Ovary (tissue), 9 donors: ENCODE results near the gene NAALADL2. TPM values are rescaled to one million over a fixed set of nuclear protein-coding genes. Genes with fewer than 3 reads are reported as not detected.

Experiments used
- DNase-seq, 5 donors: peaks; one replicate each; pipeline ENCODE4 v3.0.0-alpha.2; 2019 to 2020
- H3K27ac ChIP-seq, 2 donors: fragments of 200-600 bp; one replicate each; pipeline versions ENCODE4 v1.5.1 to v1.8.0; 2019 to 2022
- H3K27me3 ChIP-seq: fragments of 200-600 bp; one replicate; pipeline ENCODE4 v1.8.0; 2022
- H3K36me3 ChIP-seq: fragments of 200-600 bp; sonication (generic); one replicate; pipeline ENCODE4 v1.5.1; 2019
- H3K4me1 ChIP-seq: one replicate; pipeline ENCODE4 v1.8.1; 2013; ENCODE audit warnings: mild to moderate bottlenecking, moderate library complexity; ENCODE audit not compliant: insufficient read depth
- H3K4me3 ChIP-seq: fragments of 200-600 bp; sonication (generic); one replicate; pipeline ENCODE4 v1.5.1; 2017
- H3K9me3 ChIP-seq, 2 donors: fragments of 200-600 bp in 1 of 2; sonication (generic) in 1 of 2; one replicate each; pipeline versions ENCODE4 v1.5.1 to v1.8.1; 2013 to 2019; ENCODE audit warnings: mild to moderate bottlenecking in 1 of 2, moderate library complexity in 1 of 2
- CTCF ChIP-seq, 3 donors: fragments of 450-650 bp in 2 of 3; fragments of 200-600 bp in 1 of 3; IDR thresholded peaks; one replicate each; pipeline versions ENCODE4 v1.5.1 to v1.8.0; 2016 to 2022; ENCODE audit warnings: antibody characterized with exemption in 3 of 3, mild to moderate bottlenecking in 1 of 3
- EP300 ChIP-seq: sonication (generic); formaldehyde crosslinking; IDR thresholded peaks from one replicate; pipeline ENCODE4 v1.6.1; 2017; ENCODE audit warnings: antibody characterized with exemption
- POLR2A ChIP-seq: fragments of 450-650 bp; IDR thresholded peaks from one replicate; pipeline ENCODE4 v1.6.1; 2017; ENCODE audit warnings: antibody characterized with exemption, mild to moderate bottlenecking, moderate library complexity
- whole genome bisulfite sequencing, 3 donors: extraction: QIAGEN DNeasy Blood & Tissue Kit in 1 of 3; methylation state at CpG; one replicate each; pipeline versions ENCODE4 v1.1.5 to v1.1.7; 2013 to 2017; 5-methylcytosine and 5-hydroxymethylcytosine counted together
- intact Hi-C, 4 donors: fragments of 100-400 bp; cut with DNase I; formaldehyde crosslinking; loops; one replicate each; pipeline versions ENCODE4 v1.11.0 to v1.15.1; 2022 to 2023
- polyA plus RNA-seq, 2 donors: library from polyadenylated mRNA; stranded (reverse); fragments of 200-250 nt in 1 of 2; fragments of 350-450 nt in 1 of 2; fragmentation: Illumina TruSeq in 1 of 2; extraction: RNeasy Lipid Tissue Mini Kit (QIAGEN cat#74804) in 1 of 2; gene quantifications; one replicate each; pipeline ENCODE4 v1.2.3, GENCODE V29; 2013 to 2014
- total RNA-seq, 7 donors: library from RNA; depleted of rRNA in 2 of 7; stranded (reverse); fragments of >200 nt in 2 of 7; fragmentation: NEBNext Ultra II Directional in 3 of 7; extraction: Animal tissue kit (Norgen Biotek cat#: 25700) in 3 of 7; gene quantifications; one replicate each; pipeline versions ENCODE4 v1.1.0 to v1.2.4, GENCODE V29; 2016 to 2023
- donor health status: DM: no; HTN: no; CAD: no; lungs with moderate emphysema.
- donor health status: DM: no; HTN: no; CAD: no.
- donor health status: Bipolar disorder and iron deficiency.
- donor health status: DM: yes; HTN: yes; CAD: no.
- donor health status: DM: no; HTN: no; CAD: no.
- donor health status: DM: yes; HTN: yes; CAD: no.

Gene NAALADL2
- total and polyA plus RNA-seq, 9 donors: 2.3 to 29.3 (median 15.2) TPM

- intact Hi-C loops: no loop called here
- H3K27ac ChIP-seq: no peak overlapping the region
- H3K27me3 ChIP-seq: no peaks in the 10 kb centered on the region
- no peak for DNase-seq
- no peaks in the 10 kb centered on the region for H3K9me3 ChIP-seq
- H3K36me3 ChIP-seq: no peaks in the 10 kb centered on the region
- H3K4me3 ChIP-seq: no peak overlapping the region
- TF ChIP-seq CTCF (IDR thresholded peaks at IDR 0.05): no peak
- no peak for TF ChIP-seq POLR2A
- TF ChIP-seq EP300: no peak
- WGBS, 3 donors: 79 to 88% (median 81%) methylated on average over 3 of the region's 3 CpGs
- no peaks in the 10 kb centered on the region for H3K4me1 ChIP-seq
Observed at GRCh38 chr3:175068587-175068986, 209.5 kb downstream of the NAALADL2 start.

GRCh38 chr3:175070946-175071345 lies 211.8 kb downstream of the NAALADL2 start:
- no peak for DNase-seq
- no peaks in the 10 kb centered on the region for H3K36me3 ChIP-seq
- H3K9me3 ChIP-seq: no peaks in the 10 kb centered on the region
- no peak overlapping the region for H3K4me3 ChIP-seq
- H3K27ac ChIP-seq: no peak overlapping the region
- WGBS, 3 donors: 52 to 70% (median 58%) methylated on average over 3 of the region's 3 CpGs
- TF ChIP-seq EP300: no peak
- no peaks in the 10 kb centered on the region for H3K4me1 ChIP-seq
- intact Hi-C loops: no loop called here
- H3K27me3 ChIP-seq: no peaks in the 10 kb centered on the region

- no peak for DNase-seq
- Histone ChIP-seq H3K9me3 (no peaks in the 10 kb centered on the region), H3K36me3 (no peaks in the 10 kb centered on the region), H3K4me3 (no peak overlapping the region), H3K27ac (no peak overlapping the region), H3K4me1 (no peaks in the 10 kb centered on the region), H3K27me3 (no peaks in the 10 kb centered on the region)
- intact Hi-C loops: no loop called here
- TF ChIP-seq POLR2A (no peak), CTCF (IDR thresholded peaks at IDR 0.05) (no peak), EP300 (no peak)
- 27 to 53% (median 29%) methylated on average over 6 of the region's 6 CpGs for WGBS, 3 donors
Observed at GRCh38 chr3:175073219-175073905, 214.2 kb downstream of the NAALADL2 start.

GRCh38 chr3:175075269-175075668 lies 216.1 kb downstream of the NAALADL2 start:
- no peak for DNase-seq
- no peak overlapping the region for H3K4me3 ChIP-seq
- no peak for TF ChIP-seq EP300
- TF ChIP-seq POLR2A: no peak
- TF ChIP-seq CTCF (IDR thresholded peaks at IDR 0.05): no peak
- no peaks in the 10 kb centered on the region for H3K9me3 ChIP-seq
- intact Hi-C loops: no loop called here
- no peaks in the 10 kb centered on the region for H3K27me3 ChIP-seq
- H3K4me1 ChIP-seq: no peaks in the 10 kb centered on the region
- no peaks in the 10 kb centered on the region for H3K36me3 ChIP-seq
- H3K27ac ChIP-seq: no peak overlapping the region

GRCh38 chr3:175077216-175077615 lies 218.1 kb downstream of the NAALADL2 start:
- Histone ChIP-seq H3K4me3 (no peak overlapping the region), H3K9me3 (no peaks in the 10 kb centered on the region), H3K27me3 (no peaks in the 10 kb centered on the region), H3K36me3 (no peaks in the 10 kb centered on the region), H3K4me1 (no peaks in the 10 kb centered on the region), H3K27ac (no peak overlapping the region)
- no peak for DNase-seq
- intact Hi-C loops: no loop called here
- 19 to 30% (median 20%) methylated on average over 3 of the region's 3 CpGs for WGBS, 3 donors
- no peak for TF ChIP-seq EP300
- no peak for TF ChIP-seq CTCF (IDR thresholded peaks at IDR 0.05)
- no peak for TF ChIP-seq POLR2A
